ENCODE measurements around the gene RELN.
A peak's percentile ranks its signal among the peaks of the same experiment; 100 is the strongest.

RELN gene

GRCh38 chr7:103989785-103990767 is 618 bp upstream of the RELN start:
- DNase-seq, result peak; percentile 28

- DNase-seq, result no peak
These were observed 824 bp downstream of the RELN start for GRCh38 chr7:103988468-103989199.

- DNase-seq, result no peak
These were observed 2.0 kb downstream of the RELN start for GRCh38 chr7:103987451-103987850.

- DNase-seq, result no peak
These were observed 3.8 kb downstream of the RELN start for GRCh38 chr7:103985565-103986126.

- no peak for DNase-seq
These were observed 5.4 kb downstream of the RELN start for GRCh38 chr7:103984050-103984449.

GRCh38 chr7:103983201-103983977 is 6.1 kb downstream of the RELN start:
- no peak for DNase-seq

- DNase-seq, result no peak
These were observed 8.4 kb downstream of the RELN start for GRCh38 chr7:103981003-103981423.

- DNase-seq, result no peak
These were observed 16.6 kb downstream of the RELN start for GRCh38 chr7:103972779-103973434.

GRCh38 chr7:103967401-103967800 is 22.1 kb downstream of the RELN start:
- DNase-seq, result no peak

- no peak for DNase-seq
These were observed 22.7 kb downstream of the RELN start for GRCh38 chr7:103966593-103967277.

- DNase-seq, result no peak
These were observed 25.2 kb downstream of the RELN start for GRCh38 chr7:103964269-103964668.

- no peak for DNase-seq
These were observed 27.4 kb downstream of the RELN start for GRCh38 chr7:103962070-103962469.

GRCh38 chr7:103958284-103958818 is 31.1 kb downstream of the RELN start:
- DNase-seq, result no peak

- DNase-seq, result no peak
These were observed 33.5 kb downstream of the RELN start for GRCh38 chr7:103955985-103956384.

GRCh38 chr7:103952408-103952807 is 37.0 kb downstream of the RELN start:
- no peak for DNase-seq

- DNase-seq, result no peak
These were observed 38.1 kb downstream of the RELN start for GRCh38 chr7:103951311-103951710.

- peak; percentile 7 for DNase-seq
These were observed 40.1 kb downstream of the RELN start for GRCh38 chr7:103949374-103949773.

GRCh38 chr7:103947026-103947655 is 42.3 kb downstream of the RELN start:
- no peak for DNase-seq

- no peak for DNase-seq
These were observed 45.1 kb downstream of the RELN start for GRCh38 chr7:103944230-103944900.

- no peak for DNase-seq
These were observed 47.5 kb downstream of the RELN start for GRCh38 chr7:103941976-103942375.

All from hematopoietic multipotent progenitor cell treated with erythropoietin and hydrocortisone succinate and interleukin-3 and kit ligand, for 4 days (in vitro differentiated cells).